OCI-LY3 (cell line): ENCODE measurements around the gene KIF1B.
A peak's percentile ranks its signal among the peaks of the same experiment; 100 is the strongest.

ENCODE experiments used
- H2AFZ ChIP-seq: fragments of 200-600, 300-600 bp; shearing (Covaris generic); 2 replicates; pipeline ENCODE4 v1.6.0; 2014; ENCODE audit warnings: antibody characterized with exemption, low read depth, low read length
- H3K27ac ChIP-seq: fragments of 200-600, 300-600 bp; sonication (generic); 2 replicates; pipeline ENCODE4 v1.5.1; 2014; ENCODE audit warnings: mild to moderate bottlenecking, low read length, moderate library complexity, mixed read lengths
- H3K27me3 ChIP-seq: fragments of 200-600, 300-600 bp; sonication (generic); 2 replicates; pipeline ENCODE4 v1.6.1; 2014; ENCODE audit warnings: low read depth, low read length, mixed read lengths
- H3K36me3 ChIP-seq: fragments of 200-600, 300-600 bp; sonication (generic); replicated peaks from 2 replicates; pipeline ENCODE3; 2014; ENCODE audit warnings: low read depth, low read length, mixed read lengths
- H3K4me1 ChIP-seq: fragments of 300-600, 200-600 bp; sonication (generic); 2 replicates; pipeline ENCODE4 v1.6.1; 2014; ENCODE audit warnings: low read length, mixed read lengths
- H3K4me2 ChIP-seq: fragments of 200-600, 300-600 bp; sonication (generic); 2 replicates; pipeline ENCODE4 v1.6.1; 2014; ENCODE audit warnings: low read length, mixed read lengths
- H3K4me3 ChIP-seq: fragments of 300-600, 200-600 bp; sonication (generic); 2 replicates; pipeline ENCODE4 v1.5.1; 2014; ENCODE audit warnings: antibody characterized with exemption, mild to moderate bottlenecking, low read length, moderate library complexity
- H3K79me2 ChIP-seq: fragments of 300-600, 200-600 bp; shearing (Covaris generic); 2 replicates; pipeline ENCODE4 v1.6.1; 2014; ENCODE audit warnings: mild to moderate bottlenecking, low read length, mixed read lengths
- H3K9ac ChIP-seq: fragments of 300-600, 200-600 bp; shearing (Covaris generic); 2 replicates; pipeline ENCODE4 v1.6.0; 2014; ENCODE audit warnings: mild to moderate bottlenecking, low read length, moderate library complexity
- H3K9me3 ChIP-seq: fragments of 200-600, 300-600 bp; shearing (Covaris generic); 2 replicates; pipeline ENCODE4 v1.6.1; 2014; ENCODE audit warnings: low read length, mixed read lengths; ENCODE audit not compliant: insufficient read depth
- H4K20me1 ChIP-seq: fragments of 200-600, 300-600 bp; sonication (generic); 2 replicates; pipeline ENCODE4 v1.6.1; 2016; ENCODE audit warnings: low read length, mixed read lengths; ENCODE audit not compliant: insufficient read depth
- EZH2phosphoT487 ChIP-seq: fragments of 200-600 bp; shearing (Covaris generic); IDR thresholded peaks from 2 replicates; pipeline ENCODE4 v1.6.1; 2018; ENCODE audit warnings: antibody characterized with exemption, mixed run types, low read depth
- TF ChIP-seq, protein P1 (sequence below): fragments of 200-600, 300-600 bp; sonication (generic); IDR thresholded peaks from 2 replicates; pipeline ENCODE4 v1.5.1; 2014; ENCODE audit warnings: antibody characterized with exemption, low read length, low read depth

The KIF1B gene

DNA sequence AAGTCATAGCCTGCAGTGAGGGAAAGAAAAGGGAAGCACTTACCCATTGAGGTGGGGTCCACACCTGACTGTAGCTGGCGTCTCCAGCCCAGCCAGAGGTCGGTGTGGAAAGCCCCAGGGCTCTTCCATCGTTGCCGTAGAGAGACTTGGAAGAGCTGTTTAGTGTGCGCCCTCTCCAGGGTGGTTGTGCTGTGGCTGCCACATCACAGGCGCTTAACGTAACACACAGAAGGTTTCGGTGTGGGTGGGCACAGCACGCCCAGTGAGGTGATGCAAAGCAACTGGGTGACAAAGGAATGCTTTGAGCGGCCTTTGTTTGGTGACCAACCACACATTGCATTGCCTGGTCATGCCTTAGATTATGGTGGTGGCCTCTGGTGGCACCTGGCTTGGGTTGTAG lies 36.8 kb upstream of the KIF1B start:
- Histone ChIP-seq H3K9me3 (no peaks in the 10 kb centered on the region), H3K79me2 (no peaks in the 10 kb centered on the region), H3K27ac (peak overlapping the region; percentile 14; the same call in 1 of the 2 replicates), H3K4me2 (peak overlapping the region; percentile 20; the same call in 1 of the 2 replicates), H3K4me3 (no peak overlapping the region), H3K4me1 (peaks cover 42% of the 10 kb centered on the region), H3K27me3 (no peaks in the 10 kb centered on the region), H3K36me3 (peaks cover 21% of the 10 kb centered on the region), H3K9ac (no peak overlapping the region; the same call in 1 of the 2 replicates), H2AFZ (no peak overlapping the region), H4K20me1 (no peaks in the 10 kb centered on the region)
- TF ChIP-seq, protein P1, sequence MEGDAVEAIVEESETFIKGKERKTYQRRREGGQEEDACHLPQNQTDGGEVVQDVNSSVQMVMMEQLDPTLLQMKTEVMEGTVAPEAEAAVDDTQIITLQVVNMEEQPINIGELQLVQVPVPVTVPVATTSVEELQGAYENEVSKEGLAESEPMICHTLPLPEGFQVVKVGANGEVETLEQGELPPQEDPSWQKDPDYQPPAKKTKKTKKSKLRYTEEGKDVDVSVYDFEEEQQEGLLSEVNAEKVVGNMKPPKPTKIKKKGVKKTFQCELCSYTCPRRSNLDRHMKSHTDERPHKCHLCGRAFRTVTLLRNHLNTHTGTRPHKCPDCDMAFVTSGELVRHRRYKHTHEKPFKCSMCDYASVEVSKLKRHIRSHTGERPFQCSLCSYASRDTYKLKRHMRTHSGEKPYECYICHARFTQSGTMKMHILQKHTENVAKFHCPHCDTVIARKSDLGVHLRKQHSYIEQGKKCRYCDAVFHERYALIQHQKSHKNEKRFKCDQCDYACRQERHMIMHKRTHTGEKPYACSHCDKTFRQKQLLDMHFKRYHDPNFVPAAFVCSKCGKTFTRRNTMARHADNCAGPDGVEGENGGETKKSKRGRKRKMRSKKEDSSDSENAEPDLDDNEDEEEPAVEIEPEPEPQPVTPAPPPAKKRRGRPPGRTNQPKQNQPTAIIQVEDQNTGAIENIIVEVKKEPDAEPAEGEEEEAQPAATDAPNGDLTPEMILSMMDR, result peak; percentile 24
- TF ChIP-seq EZH2phosphoT487, result no peak

DNA sequence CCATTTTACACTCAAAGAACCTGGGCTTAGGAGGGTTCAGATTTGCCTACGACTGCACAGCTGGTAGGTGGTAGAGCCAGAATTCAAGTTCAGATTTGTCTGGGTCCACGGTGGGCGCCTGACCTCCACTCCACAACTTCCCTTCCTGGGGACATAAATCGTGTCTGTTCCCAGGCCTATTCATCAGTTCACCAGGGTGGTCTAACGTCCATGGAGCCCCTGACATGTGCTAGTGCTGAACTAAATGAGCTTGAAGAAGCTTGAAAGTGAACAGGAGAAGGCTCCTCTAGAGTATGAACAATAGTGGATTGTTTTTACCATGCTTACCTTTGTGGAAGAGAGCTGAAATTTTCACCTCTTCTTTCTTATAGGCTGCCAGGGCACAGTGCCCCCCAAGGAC lies 32.5 kb upstream of the KIF1B start:
- H3K9ac ChIP-seq, result no peak overlapping the region
- no peak overlapping the region for H3K4me2 ChIP-seq
- peaks cover 19% of the 10 kb centered on the region for H3K4me1 ChIP-seq
- H3K9me3 ChIP-seq, result no peaks in the 10 kb centered on the region
- no peaks in the 10 kb centered on the region for H4K20me1 ChIP-seq
- no peak overlapping the region for H3K4me3 ChIP-seq
- TF ChIP-seq EZH2phosphoT487, result no peak
- TF ChIP-seq, protein P1, result no peak
- no peak overlapping the region for H2AFZ ChIP-seq
- no peaks in the 10 kb centered on the region for H3K27me3 ChIP-seq
- H3K36me3 ChIP-seq, result peaks cover 6% of the 10 kb centered on the region
- H3K79me2 ChIP-seq, result no peaks in the 10 kb centered on the region
- H3K27ac ChIP-seq, result no peak overlapping the region

DNA sequence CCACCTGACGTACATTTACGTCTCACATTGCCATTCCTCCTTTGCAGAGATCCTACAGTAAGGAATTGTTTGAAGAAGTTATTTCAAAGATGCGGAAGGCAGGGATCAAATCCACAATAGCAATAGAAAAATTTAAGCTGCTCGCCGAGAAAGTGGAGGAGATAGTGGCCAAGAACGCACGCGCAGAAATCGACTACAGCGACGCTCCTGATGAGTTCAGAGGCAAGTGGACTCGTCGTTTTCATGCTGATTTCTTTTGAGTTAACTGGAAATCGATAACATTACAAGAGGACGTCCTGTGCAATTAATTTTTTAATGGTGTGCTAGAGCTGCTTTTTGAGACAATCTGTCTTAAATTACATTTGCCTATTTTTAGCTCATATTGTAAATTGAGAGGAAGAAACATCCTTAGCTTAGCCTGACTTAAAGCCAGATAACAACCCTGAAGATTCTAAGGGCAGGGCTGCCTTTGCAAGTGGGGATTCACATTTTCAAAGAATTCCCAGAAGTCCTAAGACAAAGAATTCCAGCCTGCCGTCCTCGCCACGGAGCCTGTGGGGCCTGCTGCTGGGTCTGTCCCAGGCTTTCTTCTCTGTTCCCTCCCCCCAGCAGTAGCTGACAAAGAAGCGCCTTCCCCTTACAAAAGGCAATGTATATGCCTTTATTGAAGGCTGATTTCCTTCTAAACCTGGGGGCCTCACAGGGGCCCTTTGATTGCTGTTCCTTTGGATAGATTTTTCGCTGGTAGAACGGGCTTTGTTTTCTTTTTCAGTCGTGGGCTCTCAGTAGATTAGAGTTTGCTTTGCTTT lies 31.6 kb upstream of the KIF1B start:
- Histone ChIP-seq H3K9ac (no peak overlapping the region), H3K27ac (no peak overlapping the region)

More for the DNA sequence above, 31.6 kb upstream of the KIF1B start:
- Histone ChIP-seq H3K36me3 (peaks cover 5% of the 10 kb centered on the region), H3K4me3 (no peak overlapping the region), H3K27me3 (no peaks in the 10 kb centered on the region), H3K79me2 (no peaks in the 10 kb centered on the region), H3K9me3 (no peaks in the 10 kb centered on the region), H2AFZ (no peak overlapping the region), H3K4me2 (no peak overlapping the region), H4K20me1 (no peaks in the 10 kb centered on the region), H3K4me1 (peaks cover 12% of the 10 kb centered on the region)
- no peak for TF ChIP-seq EZH2phosphoT487
- TF ChIP-seq, protein P1, result no peak
